DND-41 (cell line): Measurements from ENCODE around the gene PFDN1.

ENCODE experiments used
- CTCF ChIP-seq: IDR thresholded peaks from 2 replicates; pipeline ENCODE4 v1.5.1; 2012; ENCODE audit warnings: borderline replicate concordance, low read length, moderate library complexity, mild to moderate bottlenecking; ENCODE audit not compliant: poor library complexity, severe bottlenecking; ENCODE audit errors: extremely low read depth
- EZH2 ChIP-seq: IDR thresholded peaks from 3 replicates; pipeline ENCODE4 v1.6.1; 2012; ENCODE audit warnings: borderline replicate concordance, low read depth, mild to moderate bottlenecking, moderate library complexity, low read length, inconsistent platforms; ENCODE audit not compliant: severe bottlenecking

GRCh38 chr5:140329739-140330481 is 27.0 kb upstream of the PFDN1 start:
- TF ChIP-seq CTCF: no peak
- no peak for TF ChIP-seq EZH2
